IMR-90 (cell line): ENCODE results near the gene EPSTI1. TPM values are rescaled to one million over a fixed set of nuclear protein-coding genes. Genes with fewer than 3 reads are reported as not detected.

Experiments
- ATAC-seq: fragments of 200-7000 bp; cut with Tn5 transposase; 2 replicates; pipeline ENCODE4 v1.9.1; 2020; ENCODE audit warnings: low read depth, mild to moderate bottlenecking, moderate library complexity
- BruUV-seq: library from RNA; stranded (reverse); fragments of 400-500 nt; replicated peaks from 2 replicates; lab custom pipeline; 2021; lab: Mats Ljungman, UMichigan
- CTCF ChIA-PET: fragments of 300-600 bp; formaldehyde crosslinking; extraction: SDS; loops from one replicate; lab custom pipeline; 2021; ENCODE audit warnings: antibody characterized with exemption; lab: Yijun Ruan, JAX
- POLR2A ChIA-PET: fragments of 300-600 bp; sonication (Branson Sonifier 250); formaldehyde crosslinking; loops from one replicate; lab custom pipeline; 2022; ENCODE audit warnings: antibody characterized with exemption; ENCODE audit not compliant: unreplicated experiment; lab: Charles Lee
- DNase-seq: peaks from one replicate; pipeline ENCODE4 v3.0.0; 2013
- H2AFZ ChIP-seq: replicated peaks from 2 replicates; pipeline ENCODE3; 2013; ENCODE audit warnings: low read length, mild to moderate bottlenecking; ENCODE audit not compliant: poor library complexity
- H2AK5ac ChIP-seq: 2 replicates; pipeline ENCODE4 v1.6.1; 2013; ENCODE audit warnings: low read depth, low read length, inconsistent platforms
- H2AK9ac ChIP-seq: replicated peaks from 2 replicates; pipeline ENCODE3; 2013; ENCODE audit warnings: mild to moderate bottlenecking, low read depth, low read length, moderate library complexity; ENCODE audit not compliant: poor library complexity
- H2BK120ac ChIP-seq: 2 replicates; pipeline ENCODE4 v1.6.1; 2013; ENCODE audit warnings: low read depth, low read length, inconsistent platforms
- H2BK15ac ChIP-seq: 3 replicates; pipeline ENCODE4 v1.6.1; 2013; ENCODE audit warnings: low read depth, low read length, inconsistent platforms
- H2BK20ac ChIP-seq: 2 replicates; pipeline ENCODE4 v1.6.1; 2013; ENCODE audit warnings: low read depth, mild to moderate bottlenecking, inconsistent platforms, low read length, moderate library complexity
- H2BK5ac ChIP-seq: 2 replicates; pipeline ENCODE4 v1.6.1; 2013; ENCODE audit warnings: mild to moderate bottlenecking, low read depth, low read length, inconsistent platforms; ENCODE audit not compliant: poor library complexity, severe bottlenecking
- H3K14ac ChIP-seq: replicated peaks from 2 replicates; pipeline ENCODE4 v1.6.1; 2013; ENCODE audit warnings: low read depth, low read length, inconsistent platforms
- H3K18ac ChIP-seq: 2 replicates; pipeline ENCODE4 v1.6.1; 2013; ENCODE audit warnings: low read depth, low read length, control low read depth
- H3K23ac ChIP-seq: 2 replicates; pipeline ENCODE4 v1.6.1; 2013; ENCODE audit warnings: low read depth, low read length, inconsistent platforms
- H3K27ac ChIP-seq: 2 replicates; pipeline ENCODE4 v1.5.1; 2013; ENCODE audit warnings: mild to moderate bottlenecking, control low read depth, low read length; ENCODE audit not compliant: insufficient read depth
- H3K27me3 ChIP-seq: 2 replicates; pipeline ENCODE4 v1.6.1; 2013; ENCODE audit warnings: low read length; ENCODE audit not compliant: control insufficient read depth, insufficient read depth
- H3K36me3 ChIP-seq: 2 replicates; pipeline ENCODE4 v1.6.1; 2013; ENCODE audit warnings: low read length, mixed read lengths; ENCODE audit not compliant: control insufficient read depth, insufficient read depth
- H3K4ac ChIP-seq: 2 replicates; pipeline ENCODE4 v1.6.1; 2013; ENCODE audit warnings: low read depth, low read length, inconsistent platforms
- H3K4me1 ChIP-seq: 2 replicates; pipeline ENCODE4 v1.6.1; 2013; ENCODE audit warnings: low read length, mixed read lengths; ENCODE audit not compliant: control insufficient read depth, insufficient read depth
- H3K4me2 ChIP-seq: 2 replicates; pipeline ENCODE4 v1.6.1; 2013; ENCODE audit warnings: low read depth, mild to moderate bottlenecking, control low read depth, low read length, moderate library complexity
- H3K4me3 ChIP-seq: 2 replicates; pipeline ENCODE4 v1.5.1; 2013; ENCODE audit warnings: low read depth, mild to moderate bottlenecking, control low read depth, low read length, moderate library complexity; ENCODE audit not compliant: insufficient read depth
- H3K56ac ChIP-seq: 2 replicates; pipeline ENCODE4 v1.6.1; 2013; ENCODE audit warnings: low read length, inconsistent platforms; ENCODE audit not compliant: insufficient read depth; ENCODE audit errors: extremely low read depth
- H3K79me1 ChIP-seq, 2 experiments: 2 replicates each; pipeline ENCODE4 v1.6.1; 2013; ENCODE audit warnings: low read length in 2 of 2, inconsistent platforms in 1 of 2, low read depth in 1 of 2
- H3K9ac ChIP-seq: 2 replicates; pipeline ENCODE4 v1.6.1; 2013; ENCODE audit warnings: low read depth, low read length, control low read depth
- H3K9me1 ChIP-seq: 2 replicates; pipeline ENCODE4 v1.6.1; 2013; ENCODE audit warnings: low read length, inconsistent platforms; ENCODE audit not compliant: insufficient read depth
- H3K9me3 ChIP-seq: 2 replicates; pipeline ENCODE4 v1.6.1; 2013; ENCODE audit warnings: low read length; ENCODE audit not compliant: control insufficient read depth, insufficient read depth
- H4K20me1 ChIP-seq: 2 replicates; pipeline ENCODE4 v1.6.1; 2013; ENCODE audit warnings: low read length, inconsistent platforms; ENCODE audit not compliant: insufficient read depth
- H4K5ac ChIP-seq: 2 replicates; pipeline ENCODE4 v1.6.1; 2013; ENCODE audit warnings: mild to moderate bottlenecking, low read depth, low read length, control low read depth
- H4K8ac ChIP-seq, 2 experiments: 2 replicates each; pipeline ENCODE4 v1.6.1; 2013; ENCODE audit warnings: low read depth in 2 of 2, low read length in 2 of 2, control low read depth in 1 of 2, inconsistent platforms in 1 of 2
- H4K91ac ChIP-seq: 2 replicates; pipeline ENCODE4 v1.6.1; 2013; ENCODE audit warnings: low read depth, low read length, inconsistent platforms; ENCODE audit not compliant: insufficient read depth
- BHLHE40 ChIP-seq: fragments of 150-350 bp; IDR thresholded peaks from 2 replicates; pipeline ENCODE4 v1.6.1; 2016; ENCODE audit warnings: mild to moderate bottlenecking, low read depth, low read length
- CEBPB ChIP-seq: IDR thresholded peaks from 2 replicates; pipeline ENCODE4 v1.6.1; 2012; ENCODE audit warnings: low read depth, low read length, improper control_type of control experiment
- FOS ChIP-seq: fragments of 150-350 bp; IDR thresholded peaks from 2 replicates; pipeline ENCODE4 v1.6.1; 2016; ENCODE audit warnings: low read depth, low read length
- MAZ ChIP-seq: IDR thresholded peaks from 2 replicates; pipeline ENCODE4 v1.6.1; 2012; ENCODE audit warnings: low read depth, mild to moderate bottlenecking, low read length, improper control_type of control experiment, moderate library complexity, borderline replicate concordance
- MXI1 ChIP-seq: IDR thresholded peaks from 2 replicates; pipeline ENCODE4 v1.6.1; 2012; ENCODE audit warnings: low read depth, mild to moderate bottlenecking, low read length, moderate library complexity, borderline replicate concordance
- POLR2A ChIP-seq: IDR thresholded peaks from 2 replicates; pipeline ENCODE4 v1.6.1; 2012; ENCODE audit warnings: mild to moderate bottlenecking, low read depth, low read length
- WGBS, 2 experiments: methylation state at CpG; one replicate each; pipeline versions ENCODE4 v1.1.5 to v1.1.7; 2013; ENCODE audit warnings: missing lambda C conversion rate in 2 of 2; ENCODE audit not compliant: insufficient read length in 1 of 2; ENCODE audit errors: extremely low coverage in 2 of 2; 5-methylcytosine and 5-hydroxymethylcytosine counted together
- dilution Hi-C: fragments of 300-500 bp; cut with HindIII; formaldehyde crosslinking; loops from one replicate; pipeline ENCODE4 v1.14.3; 2018; ENCODE audit warnings: low sequenced_read_pairs; ENCODE audit not compliant: unreplicated experiment
- in situ Hi-C: fragments of 300-500 bp; cut with MboI; formaldehyde crosslinking; loops from 3 replicates; pipeline ENCODE4 v1.14.3; 2019; ENCODE audit warnings: low sequenced_read_pairs, inconsistent platforms, mixed read lengths
- intact Hi-C: fragments of 100-400 bp; cut with micrococcal nuclease; formaldehyde crosslinking; loops from 2 replicates; pipeline ENCODE4 v1.10.0; 2022
- polyA plus RNA-seq, 3 experiments: library from polyadenylated mRNA; depleted of rRNA; stranded (reverse); fragments of >200 nt; gene quantifications; 2 replicates each; pipeline ENCODE4 v1.2.3, GENCODE V29; 2012; ENCODE audit warnings: low replicate concordance in 1 of 3
- total RNA-seq: library from RNA; depleted of rRNA; stranded (reverse); fragments of >200 nt; gene quantifications from 2 replicates; pipeline ENCODE4 v1.2.3, GENCODE V29; 2012
- TF ChIP-seq, protein P1 (sequence below): fragments of 150-350 bp; IDR thresholded peaks from 2 replicates; pipeline ENCODE4 v1.6.1; 2016; ENCODE audit warnings: low read depth, mild to moderate bottlenecking, low read length, moderate library complexity, borderline replicate concordance
- TF ChIP-seq, protein P2 (sequence below): fragments of 150-350 bp; IDR thresholded peaks from 2 replicates; pipeline ENCODE4 v1.6.1; 2017; ENCODE audit warnings: mild to moderate bottlenecking, antibody characterized with exemption, low read length, low read depth

Gene EPSTI1
- total and polyA plus RNA-seq, 2 of the 4 experiments (the other 2 are of a cell fraction), result 0.90 to 1.6 TPM

DNA sequence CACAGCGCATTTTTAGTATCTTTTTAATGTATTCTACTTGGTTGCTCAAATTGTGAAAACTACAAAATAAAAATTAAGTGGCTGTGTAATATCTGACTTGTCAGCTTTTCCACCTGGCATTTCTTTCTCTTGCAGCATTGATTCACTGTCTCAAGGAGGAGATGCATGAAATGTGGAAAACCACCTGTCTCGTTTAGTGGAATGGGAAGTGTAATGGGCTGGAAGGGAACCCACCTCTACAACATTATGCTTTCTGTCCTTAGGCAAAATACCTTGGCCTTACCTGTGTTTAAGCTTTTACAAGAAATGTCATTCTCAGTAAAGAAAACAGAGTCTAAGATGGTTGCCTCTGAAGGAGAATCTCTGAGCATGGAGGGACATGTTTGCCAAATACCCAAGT is 142.8 kb downstream of the EPSTI1 start:
- no peak overlapping the region for H3K14ac ChIP-seq
- no peak overlapping the region for H3K9ac ChIP-seq
- no peak overlapping the region for H2AK5ac ChIP-seq
- no peak overlapping the region for H2BK5ac ChIP-seq
- H4K20me1 ChIP-seq, result no peaks in the 10 kb centered on the region
- H3K4me1 ChIP-seq, result no peaks in the 10 kb centered on the region
- intact Hi-C loops, result no loop called here
- WGBS, 2 experiments, result no CpG with 5 or more reads among the region's 2 CpGs
- H2BK15ac ChIP-seq, result no peak overlapping the region
- no peaks in the 10 kb centered on the region for H3K79me1 ChIP-seq
- in situ Hi-C loops, result no loop called here
- POLR2A ChIA-PET, result no interaction called here
- CTCF ChIA-PET, result interaction anchor here (0.8 kb wide), 1 partner anchor 26 kb away, joined by 3 read pairs; no protein-coding TSS in a partner anchor
- no peak overlapping the region for H4K8ac ChIP-seq
- no peak overlapping the region for H2BK20ac ChIP-seq
- BruUV-seq, result no TSS peak
- no peaks in the 10 kb centered on the region for H3K36me3 ChIP-seq
- no peaks in the 10 kb centered on the region for H3K27me3 ChIP-seq
- no peak overlapping the region for H4K91ac ChIP-seq
- DNase-seq (no peak), ATAC-seq (no peak)
- no peak overlapping the region for H3K4ac ChIP-seq
- no peak overlapping the region for H2BK120ac ChIP-seq
- no peak overlapping the region for H3K27ac ChIP-seq
- TF ChIP-seq CEBPB (no peak), MXI1 (no peak), POLR2A (no peak), FOS (no peak), BHLHE40 (no peak), MAZ (no peak)
- TF ChIP-seq, protein P1, sequence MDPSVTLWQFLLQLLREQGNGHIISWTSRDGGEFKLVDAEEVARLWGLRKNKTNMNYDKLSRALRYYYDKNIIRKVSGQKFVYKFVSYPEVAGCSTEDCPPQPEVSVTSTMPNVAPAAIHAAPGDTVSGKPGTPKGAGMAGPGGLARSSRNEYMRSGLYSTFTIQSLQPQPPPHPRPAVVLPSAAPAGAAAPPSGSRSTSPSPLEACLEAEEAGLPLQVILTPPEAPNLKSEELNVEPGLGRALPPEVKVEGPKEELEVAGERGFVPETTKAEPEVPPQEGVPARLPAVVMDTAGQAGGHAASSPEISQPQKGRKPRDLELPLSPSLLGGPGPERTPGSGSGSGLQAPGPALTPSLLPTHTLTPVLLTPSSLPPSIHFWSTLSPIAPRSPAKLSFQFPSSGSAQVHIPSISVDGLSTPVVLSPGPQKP, result no peak
- TF ChIP-seq, protein P2, sequence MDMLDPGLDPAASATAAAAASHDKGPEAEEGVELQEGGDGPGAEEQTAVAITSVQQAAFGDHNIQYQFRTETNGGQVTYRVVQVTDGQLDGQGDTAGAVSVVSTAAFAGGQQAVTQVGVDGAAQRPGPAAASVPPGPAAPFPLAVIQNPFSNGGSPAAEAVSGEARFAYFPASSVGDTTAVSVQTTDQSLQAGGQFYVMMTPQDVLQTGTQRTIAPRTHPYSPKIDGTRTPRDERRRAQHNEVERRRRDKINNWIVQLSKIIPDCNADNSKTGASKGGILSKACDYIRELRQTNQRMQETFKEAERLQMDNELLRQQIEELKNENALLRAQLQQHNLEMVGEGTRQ, result no peak
- no peaks in the 10 kb centered on the region for H3K9me3 ChIP-seq
- no peak overlapping the region for H2AFZ ChIP-seq
- H3K23ac ChIP-seq, result no peak overlapping the region
- no peak overlapping the region for H3K18ac ChIP-seq
- H3K4me3 ChIP-seq, result no peak overlapping the region
- no peak overlapping the region for H2AK9ac ChIP-seq
- dilution Hi-C loops, result no loop called here
- H3K4me2 ChIP-seq, result no peak overlapping the region
- H4K5ac ChIP-seq, result no peak overlapping the region
- no peaks in the 10 kb centered on the region for H3K9me1 ChIP-seq
- H3K56ac ChIP-seq, result no peak overlapping the region
